Suprapubic skin (tissue), 4 donors: Measurements from ENCODE around the gene MMP17. TPM values are rescaled to one million over a fixed set of nuclear protein-coding genes. Genes with fewer than 3 reads are reported as not detected.
"Not testable (repeated sequence)": the region's sequence is repeated elsewhere in the genome, so short reads cannot be mapped to it uniquely, and the experiment has no call there.

Source experiments
- DNase-seq, 2 donors: peaks; one replicate each; pipeline ENCODE4 v3.0.0-alpha.2; 2019; ENCODE audit warnings: low spot score in 2 of 2
- H3K27ac ChIP-seq: fragments of 200-600 bp; sonication (generic); one replicate; pipeline ENCODE4 v1.5.1; 2019
- H3K27me3 ChIP-seq: fragments of 200-600 bp; sonication (generic); one replicate; pipeline ENCODE4 v1.5.1; 2019
- H3K36me3 ChIP-seq: fragments of 200-600 bp; sonication (generic); one replicate; pipeline ENCODE4 v1.5.1; 2019
- H3K4me1 ChIP-seq: fragments of 200-600 bp; sonication (generic); one replicate; pipeline ENCODE4 v1.5.1; 2019
- H3K4me3 ChIP-seq: fragments of 200-600 bp; sonication (generic); one replicate; pipeline ENCODE4 v1.5.1; 2019; ENCODE audit warnings: mild to moderate bottlenecking
- H3K9me3 ChIP-seq: fragments of 200-600 bp; sonication (generic); one replicate; pipeline ENCODE4 v1.5.1; 2019
- EP300 ChIP-seq: sonication (generic); formaldehyde crosslinking; IDR thresholded peaks from one replicate; pipeline ENCODE4 v1.6.1; 2017; ENCODE audit warnings: antibody characterized with exemption
- POLR2A ChIP-seq, 2 donors: fragments of 450-650 bp; IDR thresholded peaks; one replicate each; pipeline ENCODE4 v1.6.1; 2017; ENCODE audit warnings: antibody characterized with exemption in 2 of 2, mild to moderate bottlenecking in 2 of 2, moderate library complexity in 2 of 2
- POLR2AphosphoS5 ChIP-seq, 3 donors: sonication (generic); formaldehyde crosslinking; IDR thresholded peaks; one replicate each; pipeline ENCODE4 v1.6.1; 2017; ENCODE audit warnings: antibody characterized with exemption in 3 of 3
- WGBS: methylation state at CpG from one replicate; pipeline ENCODE4 v1.1.5; 2018; 5-methylcytosine and 5-hydroxymethylcytosine counted together
- total RNA-seq, 4 donors: library from RNA; depleted of rRNA; stranded (reverse); fragments of >200 nt; gene quantifications; one replicate each; pipeline ENCODE4 v1.1.0, GENCODE V29; 2016
- TF ChIP-seq, protein P1 (sequence below), 2 donors: fragments of 200-600 bp in 1 of 2; fragments of 450-650 bp in 1 of 2; sonication (generic) in 1 of 2; IDR thresholded peaks; one replicate each; pipeline ENCODE4 v1.5.1; 2016 to 2019; ENCODE audit warnings: antibody characterized with exemption in 2 of 2, mild to moderate bottlenecking in 1 of 2, moderate library complexity in 1 of 2

MMP17 gene
- total RNA-seq, 4 donors from 2014 or later, result 3.0 to 10.1 (median 5.6) TPM

DNA sequence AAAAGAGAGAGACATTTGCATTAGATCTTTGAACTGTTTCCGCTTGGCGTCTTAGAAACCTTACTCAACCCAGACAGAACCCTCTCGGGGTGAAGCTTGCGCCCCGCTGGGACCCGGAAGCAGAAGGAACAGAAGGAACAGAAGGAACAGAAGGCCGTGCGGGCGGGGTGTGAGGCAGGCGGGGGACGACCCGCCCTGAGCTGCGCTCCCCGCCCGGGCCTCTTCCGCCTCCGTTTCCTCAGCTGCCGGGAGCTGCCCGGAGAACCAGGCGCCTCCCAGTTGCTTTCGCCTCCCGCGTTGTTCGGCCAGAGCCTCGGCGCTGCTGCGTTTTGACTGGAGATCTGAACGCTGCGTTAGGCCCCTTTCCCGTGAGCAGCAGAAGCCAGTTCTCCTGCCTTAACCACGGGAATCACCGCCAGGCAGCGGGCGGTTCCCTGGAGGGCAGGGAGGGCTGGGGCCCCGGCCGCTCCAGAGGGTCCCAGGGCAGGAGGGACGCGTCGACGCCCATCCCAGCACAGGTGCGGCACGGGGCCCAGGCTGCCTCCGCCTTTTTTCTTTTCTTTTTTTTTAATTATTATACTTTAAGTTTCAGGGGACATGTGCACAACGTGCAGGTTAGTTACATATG, 19.3 kb upstream of the MMP17 start:
- H3K36me3 ChIP-seq, result no peaks in the 10 kb centered on the region
- H3K4me3 ChIP-seq, result no peak overlapping the region
- no peak for DNase-seq
- H3K4me1 ChIP-seq, result peaks cover 6% of the 10 kb centered on the region
- no peak for TF ChIP-seq POLR2A (IDR thresholded peaks at IDR 0.05)
- TF ChIP-seq, protein P1, sequence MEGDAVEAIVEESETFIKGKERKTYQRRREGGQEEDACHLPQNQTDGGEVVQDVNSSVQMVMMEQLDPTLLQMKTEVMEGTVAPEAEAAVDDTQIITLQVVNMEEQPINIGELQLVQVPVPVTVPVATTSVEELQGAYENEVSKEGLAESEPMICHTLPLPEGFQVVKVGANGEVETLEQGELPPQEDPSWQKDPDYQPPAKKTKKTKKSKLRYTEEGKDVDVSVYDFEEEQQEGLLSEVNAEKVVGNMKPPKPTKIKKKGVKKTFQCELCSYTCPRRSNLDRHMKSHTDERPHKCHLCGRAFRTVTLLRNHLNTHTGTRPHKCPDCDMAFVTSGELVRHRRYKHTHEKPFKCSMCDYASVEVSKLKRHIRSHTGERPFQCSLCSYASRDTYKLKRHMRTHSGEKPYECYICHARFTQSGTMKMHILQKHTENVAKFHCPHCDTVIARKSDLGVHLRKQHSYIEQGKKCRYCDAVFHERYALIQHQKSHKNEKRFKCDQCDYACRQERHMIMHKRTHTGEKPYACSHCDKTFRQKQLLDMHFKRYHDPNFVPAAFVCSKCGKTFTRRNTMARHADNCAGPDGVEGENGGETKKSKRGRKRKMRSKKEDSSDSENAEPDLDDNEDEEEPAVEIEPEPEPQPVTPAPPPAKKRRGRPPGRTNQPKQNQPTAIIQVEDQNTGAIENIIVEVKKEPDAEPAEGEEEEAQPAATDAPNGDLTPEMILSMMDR (IDR thresholded peaks at IDR 0.05), result no peak
- no peak for TF ChIP-seq POLR2AphosphoS5 (IDR thresholded peaks at IDR 0.05)
- TF ChIP-seq EP300, result no peak
- 65% methylated on average over 44 of the region's 44 CpGs for WGBS
- no peaks in the 10 kb centered on the region for H3K27me3 ChIP-seq
- no peak overlapping the region for H3K27ac ChIP-seq
- no peaks in the 10 kb centered on the region for H3K9me3 ChIP-seq

DNA sequence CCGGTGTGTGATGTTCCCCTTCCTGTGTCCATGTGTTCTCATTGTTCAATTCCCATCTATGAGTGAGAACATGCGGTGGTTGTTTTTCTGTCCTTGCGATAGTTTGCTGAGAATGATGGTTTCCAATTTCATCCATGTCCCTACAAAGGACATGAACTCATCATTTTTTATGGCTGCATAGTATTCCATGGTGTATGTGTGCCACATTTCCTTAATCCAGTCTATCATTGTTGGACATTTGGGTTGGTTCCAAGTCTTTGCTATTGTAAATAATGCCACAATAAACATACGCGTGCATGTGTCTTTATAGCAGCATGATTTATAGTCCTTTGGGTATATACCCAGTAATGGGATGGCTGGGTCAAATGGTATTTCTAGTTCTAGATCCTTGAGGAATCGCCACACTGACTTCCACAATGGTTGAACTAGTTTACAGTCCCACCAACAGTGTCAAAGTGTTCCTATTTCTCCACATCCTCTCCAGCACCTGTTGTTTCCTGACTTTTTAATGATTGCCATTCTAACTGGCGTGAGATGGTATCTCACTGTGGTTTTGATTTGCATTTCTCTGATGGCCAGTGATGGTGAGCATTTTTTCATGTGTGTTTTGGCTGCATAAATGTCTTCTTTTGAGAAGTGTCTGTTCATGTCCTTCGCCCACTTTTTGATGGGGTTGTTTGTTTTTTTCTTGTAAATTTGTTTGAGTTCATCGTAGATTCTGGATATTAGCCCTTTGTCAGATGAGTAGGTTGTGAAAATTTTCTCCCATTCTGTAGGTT, 18.5 kb upstream of the MMP17 start:
- not testable (repeated sequence) for H3K27me3 ChIP-seq, H3K36me3 ChIP-seq, H3K4me1 ChIP-seq, H3K4me3 ChIP-seq, H3K27ac ChIP-seq, H3K9me3 ChIP-seq, DNase-seq
- 92% methylated on average over 8 of the region's 9 CpGs for WGBS

DNA sequence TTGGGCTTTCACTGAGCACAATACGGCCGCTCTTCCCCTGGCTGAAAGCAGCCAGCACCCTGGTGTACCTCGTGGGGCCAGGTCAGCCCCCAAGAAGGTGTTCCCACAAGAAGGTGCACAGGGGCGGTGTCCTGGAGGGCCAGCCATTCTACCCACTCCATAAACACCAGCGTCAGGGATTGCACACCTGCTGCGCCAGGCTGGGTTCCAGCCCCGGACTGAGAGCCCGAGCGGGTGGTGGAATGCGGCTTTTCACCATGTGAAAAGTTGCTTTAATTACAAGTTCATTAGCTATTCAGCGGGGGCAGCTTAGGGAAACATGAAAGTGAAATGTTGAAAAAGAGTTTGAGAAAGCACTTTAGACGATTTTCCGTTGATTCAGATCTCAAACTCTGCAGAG, 17.5 kb upstream of the MMP17 start:
- no peak overlapping the region for H3K27ac ChIP-seq
- no peaks in the 10 kb centered on the region for H3K4me1 ChIP-seq
- H3K9me3 ChIP-seq, result no peaks in the 10 kb centered on the region
- no peak for DNase-seq
- TF ChIP-seq, protein P1 (IDR thresholded peaks at IDR 0.05), result no peak
- TF ChIP-seq POLR2A (IDR thresholded peaks at IDR 0.05) (no peak), EP300 (no peak), POLR2AphosphoS5 (IDR thresholded peaks at IDR 0.05) (no peak)
- no peaks in the 10 kb centered on the region for H3K27me3 ChIP-seq
- H3K36me3 ChIP-seq, result no peaks in the 10 kb centered on the region
- no peak overlapping the region for H3K4me3 ChIP-seq
- WGBS, result 70% methylated on average over 13 of the region's 13 CpGs

DNA sequence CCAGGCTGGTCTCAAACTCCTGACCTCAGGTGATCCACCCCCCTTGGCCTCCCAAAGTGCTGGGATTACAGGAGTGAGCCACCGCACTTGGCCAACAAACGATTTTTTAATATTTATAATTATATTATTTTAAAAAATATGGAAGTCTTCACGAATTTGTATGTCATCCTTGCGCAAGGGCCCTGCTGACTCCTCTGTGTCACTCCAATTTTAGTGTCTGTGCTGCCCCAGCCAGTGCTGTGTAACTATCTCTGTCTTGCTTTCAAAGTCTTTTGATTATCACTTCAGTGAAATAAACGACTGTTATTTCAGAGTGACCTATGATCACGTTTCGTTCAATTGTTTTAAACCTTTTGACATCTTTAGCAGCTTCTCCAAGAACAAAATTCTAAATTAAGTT, 13.1 kb upstream of the MMP17 start:
- no peaks in the 10 kb centered on the region for H3K27me3 ChIP-seq
- 83% methylated on average over 7 of the region's 7 CpGs for WGBS
- no peak for DNase-seq
- H3K36me3 ChIP-seq, result no peaks in the 10 kb centered on the region
- no peak overlapping the region for H3K4me3 ChIP-seq
- no peak overlapping the region for H3K27ac ChIP-seq
- TF ChIP-seq, protein P1 (IDR thresholded peaks at IDR 0.05), result no peak
- TF ChIP-seq EP300 (no peak), POLR2A (IDR thresholded peaks at IDR 0.05) (no peak), POLR2AphosphoS5 (IDR thresholded peaks at IDR 0.05) (no peak)
- peaks cover 2% of the 10 kb centered on the region for H3K4me1 ChIP-seq
- no peaks in the 10 kb centered on the region for H3K9me3 ChIP-seq

DNA sequence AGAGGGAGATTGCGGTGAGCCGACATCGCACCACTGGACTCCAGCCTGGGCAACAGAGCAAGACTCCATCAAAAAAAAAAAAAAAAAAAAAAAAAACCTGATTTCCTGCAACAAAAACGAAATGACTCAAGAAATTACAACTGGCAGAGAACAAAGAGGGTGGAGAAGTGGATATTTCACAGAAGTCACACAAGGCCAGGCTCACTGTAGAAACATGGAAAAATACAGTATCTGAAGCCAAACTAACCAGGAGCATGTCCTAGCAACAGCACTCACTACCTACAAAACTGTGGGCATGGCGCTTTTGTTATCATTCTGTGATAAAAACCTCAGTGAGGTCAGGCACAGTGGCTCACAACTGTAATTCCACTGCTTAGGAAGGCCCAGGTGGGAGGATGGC, 11.7 kb upstream of the MMP17 start:
- Histone ChIP-seq H3K27me3 (no peaks in the 10 kb centered on the region), H3K4me1 (peaks cover 2% of the 10 kb centered on the region), H3K27ac (no peak overlapping the region), H3K9me3 (no peaks in the 10 kb centered on the region), H3K4me3 (no peak overlapping the region), H3K36me3 (no peaks in the 10 kb centered on the region)
- TF ChIP-seq EP300 (no peak), POLR2A (IDR thresholded peaks at IDR 0.05) (no peak), POLR2AphosphoS5 (IDR thresholded peaks at IDR 0.05) (no peak)
- TF ChIP-seq, protein P1 (IDR thresholded peaks at IDR 0.05), result no peak
- DNase-seq, result no peak
- 69% methylated on average over 5 of the region's 5 CpGs for WGBS
